ENCODE data around the gene IGFBP2. TPM values are rescaled to one million over a fixed set of nuclear protein-coding genes. Genes with fewer than 3 reads are reported as not detected.

Gene IGFBP2
- polyA plus RNA-seq, 1 of the 3 experiments (the other 2 are of a cell fraction) = 695 TPM

- CTCF ChIA-PET = interaction anchor here (0.6 to 24.7 kb wide), 4 partner anchors 7 to 1145 kb away, joined by 3 to 614 read pairs (median 42); partner anchors contain the start of gene IGFBP2
- DNase-seq = no peak
- 96% methylated on average over 6 of the region's 6 CpGs for WGBS (ENCODE audit: low lambda C conversion rate)
Observed at GRCh38 chr2:216658757-216659156, 25.5 kb downstream of the IGFBP2 start.

GRCh38 chr2:216659276-216659675 is 26.1 kb downstream of the IGFBP2 start:
- H2AFZ ChIP-seq (ENCODE audit: low read depth) = no peak overlapping the region
- TF ChIP-seq, protein P1, sequence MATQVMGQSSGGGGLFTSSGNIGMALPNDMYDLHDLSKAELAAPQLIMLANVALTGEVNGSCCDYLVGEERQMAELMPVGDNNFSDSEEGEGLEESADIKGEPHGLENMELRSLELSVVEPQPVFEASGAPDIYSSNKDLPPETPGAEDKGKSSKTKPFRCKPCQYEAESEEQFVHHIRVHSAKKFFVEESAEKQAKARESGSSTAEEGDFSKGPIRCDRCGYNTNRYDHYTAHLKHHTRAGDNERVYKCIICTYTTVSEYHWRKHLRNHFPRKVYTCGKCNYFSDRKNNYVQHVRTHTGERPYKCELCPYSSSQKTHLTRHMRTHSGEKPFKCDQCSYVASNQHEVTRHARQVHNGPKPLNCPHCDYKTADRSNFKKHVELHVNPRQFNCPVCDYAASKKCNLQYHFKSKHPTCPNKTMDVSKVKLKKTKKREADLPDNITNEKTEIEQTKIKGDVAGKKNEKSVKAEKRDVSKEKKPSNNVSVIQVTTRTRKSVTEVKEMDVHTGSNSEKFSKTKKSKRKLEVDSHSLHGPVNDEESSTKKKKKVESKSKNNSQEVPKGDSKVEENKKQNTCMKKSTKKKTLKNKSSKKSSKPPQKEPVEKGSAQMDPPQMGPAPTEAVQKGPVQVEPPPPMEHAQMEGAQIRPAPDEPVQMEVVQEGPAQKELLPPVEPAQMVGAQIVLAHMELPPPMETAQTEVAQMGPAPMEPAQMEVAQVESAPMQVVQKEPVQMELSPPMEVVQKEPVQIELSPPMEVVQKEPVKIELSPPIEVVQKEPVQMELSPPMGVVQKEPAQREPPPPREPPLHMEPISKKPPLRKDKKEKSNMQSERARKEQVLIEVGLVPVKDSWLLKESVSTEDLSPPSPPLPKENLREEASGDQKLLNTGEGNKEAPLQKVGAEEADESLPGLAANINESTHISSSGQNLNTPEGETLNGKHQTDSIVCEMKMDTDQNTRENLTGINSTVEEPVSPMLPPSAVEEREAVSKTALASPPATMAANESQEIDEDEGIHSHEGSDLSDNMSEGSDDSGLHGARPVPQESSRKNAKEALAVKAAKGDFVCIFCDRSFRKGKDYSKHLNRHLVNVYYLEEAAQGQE (IDR thresholded peaks at IDR 0.05; ENCODE audit: low read depth, low read length) = no peak
- no peak for TF ChIP-seq FOXM1 (IDR thresholded peaks at IDR 0.05; ENCODE audit: low read depth)
- H3K36me3 ChIP-seq (replicated peaks in 1 of 2; ENCODE audit: control insufficient read depth in 1 of 2, insufficient read depth in 2 of 2, low read length in 1 of 2) = peaks cover 14 to 53% of the 10 kb centered on the region in 2 experiments
- peaks cover 35% of the 10 kb centered on the region; the same call in 1 of the 2 replicates for H3K79me2 ChIP-seq (ENCODE audit: insufficient read depth)
- CTCF ChIA-PET = interaction anchor here (0.6 to 24.7 kb wide), 3 partner anchors 138 to 1146 kb away, joined by 3 to 614 read pairs (median 5); no protein-coding TSS in a partner anchor
- no peaks in the 10 kb centered on the region for H3F3A ChIP-seq (replicated peaks; ENCODE audit: insufficient read depth)
- 0 out of 2 replicates have a peak, but pooled peaks cover 7% of the 10 kb centered on the region for H4K20me1 ChIP-seq (ENCODE audit: insufficient read depth)
- H3K9me2 ChIP-seq = no peaks in the 10 kb centered on the region
- H3K9me3 ChIP-seq = no peaks in the 10 kb centered on the region
- no peaks in the 10 kb centered on the region for H3K27me3 ChIP-seq (ENCODE audit: insufficient read depth)
- H3K9ac ChIP-seq = no peak overlapping the region
- H3K4me3 ChIP-seq (ENCODE audit: low read depth in 2 of 2, low read length in 1 of 2) = no peak overlapping the region
- no peak for DNase-seq
- POLR2A ChIA-PET = interaction anchor here (0.9 kb wide), 1 partner anchor 16 kb away, joined by 3 read pairs; no protein-coding TSS in a partner anchor
- 100% methylated on average over 5 of the region's 6 CpGs for WGBS (ENCODE audit: low lambda C conversion rate)
- H3K4me2 ChIP-seq = no peak overlapping the region
- H3K4me1 ChIP-seq (ENCODE audit: control insufficient read depth in 1 of 2, insufficient read depth in 2 of 2, low read depth in 1 of 2, low read length in 1 of 2) = peaks cover 5 to 22% of the 10 kb centered on the region in 2 experiments
- H3K27ac ChIP-seq (ENCODE audit: low read depth in 2 of 2, low read length in 1 of 2) = no peak overlapping the region

More at GRCh38 chr2:216658757-216659156, 25.5 kb downstream of the IGFBP2 start:
- H3K9me3 ChIP-seq = no peaks in the 10 kb centered on the region
- H3K9ac ChIP-seq = no peak overlapping the region
- TF ChIP-seq NFIC (IDR thresholded peaks at IDR 0.05; ENCODE audit: borderline replicate concordance) = no peak
- no peak for TF ChIP-seq SIN3A (IDR thresholded peaks at IDR 0.05; ENCODE audit: borderline replicate concordance, low read depth, low read length)
- no peak for TF ChIP-seq FOSL2 (IDR thresholded peaks at IDR 0.05; ENCODE audit: borderline replicate concordance, low read depth)
- TF ChIP-seq TAF1 (IDR thresholded peaks at IDR 0.05; ENCODE audit: borderline replicate concordance, low read depth, low read length) = no peak
- TF ChIP-seq RCOR1 (IDR thresholded peaks at IDR 0.05; ENCODE audit: low read length) = no peak
- no peak overlapping the region for H3K27ac ChIP-seq (ENCODE audit: low read depth in 2 of 2, low read length in 1 of 2)
- no peak overlapping the region for H3K4me2 ChIP-seq
- no peak overlapping the region for H2AFZ ChIP-seq (ENCODE audit: low read depth)
- POLR2A ChIA-PET = no interaction called here
- no peaks in the 10 kb centered on the region for H3F3A ChIP-seq (replicated peaks; ENCODE audit: insufficient read depth)
- H3K79me2 ChIP-seq (ENCODE audit: insufficient read depth) = peaks cover 40% of the 10 kb centered on the region; the same call in 1 of the 2 replicates
- H3K4me3 ChIP-seq (ENCODE audit: low read depth in 2 of 2, low read length in 1 of 2) = no peak overlapping the region
- peaks cover 14 to 48% of the 10 kb centered on the region in 2 experiments for H3K36me3 ChIP-seq (replicated peaks in 1 of 2; ENCODE audit: control insufficient read depth in 1 of 2, insufficient read depth in 2 of 2, low read length in 1 of 2)
- H3K9me2 ChIP-seq = no peaks in the 10 kb centered on the region
- no peaks in the 10 kb centered on the region for H3K27me3 ChIP-seq (ENCODE audit: insufficient read depth)
- peaks cover 9 to 22% of the 10 kb centered on the region in 2 experiments for H3K4me1 ChIP-seq (ENCODE audit: control insufficient read depth in 1 of 2, insufficient read depth in 2 of 2, low read depth in 1 of 2, low read length in 1 of 2)
- peaks cover 8% of the 10 kb centered on the region; the same call in 1 of the 2 replicates for H4K20me1 ChIP-seq (ENCODE audit: insufficient read depth)
